K562 (cell line): Measurements from ENCODE around the gene HMGB2. TPM values are rescaled to one million over a fixed set of nuclear protein-coding genes. Genes with fewer than 3 reads are reported as not detected.

Source experiments
- ARNT ChIP-seq, 2 experiments: fragments of 450-650 bp; IDR thresholded peaks; 2 replicates each; pipeline ENCODE4 v1.6.1; 2016; ENCODE audit warnings: mild to moderate bottlenecking in 1 of 2
- BCOR ChIP-seq: fragments of 450-650 bp; IDR thresholded peaks from 2 replicates; pipeline ENCODE4 v1.6.1; 2016
- ESRRB ChIP-seq: fragments of 250-450 bp; sonication (Bioruptor Pico); IDR thresholded peaks from 2 replicates; pipeline ENCODE4 v1.5.0; 2020; ENCODE audit warnings: mild to moderate bottlenecking, moderate library complexity, borderline replicate concordance
- FOXP4 ChIP-seq: sonication (generic); formaldehyde crosslinking; IDR thresholded peaks from 2 replicates; pipeline ENCODE4 v1.8.0; 2022; ENCODE audit warnings: mild to moderate bottlenecking, missing genetic modification reagents, borderline replicate concordance
- KHSRP ChIP-seq: fragments of 450-650 bp; IDR thresholded peaks from 2 replicates; pipeline ENCODE4 v1.6.1; 2017
- KLF13 ChIP-seq: fragments of 450-650 bp; IDR thresholded peaks from 2 replicates; pipeline ENCODE4 v1.6.1; 2016; ENCODE audit warnings: missing genetic modification characterization, low read depth, mild to moderate bottlenecking, missing compliant biosample characterization, moderate library complexity, borderline replicate concordance
- MCM2 ChIP-seq: fragments of 450-650 bp; IDR thresholded peaks from 2 replicates; pipeline ENCODE4 v1.6.1; 2017; ENCODE audit warnings: low read depth, mild to moderate bottlenecking
- MCM3 ChIP-seq: fragments of 450-650 bp; IDR thresholded peaks from 2 replicates; pipeline ENCODE4 v1.6.1; 2016
- MTA2 ChIP-seq: fragments of 450-650 bp; IDR thresholded peaks from 2 replicates; pipeline ENCODE4 v1.6.1; 2016; ENCODE audit warnings: low read depth
- NFIC ChIP-seq: fragments of 450-650 bp; IDR thresholded peaks from 2 replicates; pipeline ENCODE4 v1.6.1; 2017; ENCODE audit warnings: mild to moderate bottlenecking, inconsistent platforms
- PREB ChIP-seq: sonication (generic); formaldehyde crosslinking; IDR thresholded peaks from 2 replicates; pipeline ENCODE4 v1.8.1; 2023; ENCODE audit warnings: mild to moderate bottlenecking, missing genetic modification reagents
- RREB1 ChIP-seq: fragments of 250-450 bp; sonication (Bioruptor Pico); IDR thresholded peaks from 2 replicates; pipeline ENCODE4 v1.4.0; 2020
- TAF9B ChIP-seq: fragments of 450-650 bp; IDR thresholded peaks from 2 replicates; pipeline ENCODE4 v1.6.1; 2018; ENCODE audit warnings: mild to moderate bottlenecking; ENCODE audit not compliant: partially characterized antibody
- TAL1 ChIP-seq: fragments of 450-650 bp; IDR thresholded peaks from 2 replicates; pipeline ENCODE4 v1.6.1; 2016; ENCODE audit warnings: mild to moderate bottlenecking
- TEAD4 ChIP-seq, 2 experiments: sonication (generic) in 1 of 2; formaldehyde crosslinking in 1 of 2; IDR thresholded peaks; 2 replicates each; pipeline versions ENCODE4 v1.6.1 to v1.8.0; 2012 to 2022; ENCODE audit warnings: borderline replicate concordance in 1 of 2, inconsistent platforms in 1 of 2, low read length in 1 of 2, mild to moderate bottlenecking in 1 of 2, missing genetic modification reagents in 1 of 2
- YBX1 ChIP-seq: fragments of 450-650 bp; IDR thresholded peaks from 2 replicates; pipeline ENCODE4 v1.7.1; 2016; ENCODE audit warnings: mild to moderate bottlenecking
- YY1 ChIP-seq, 3 experiments: IDR thresholded peaks; 2 replicates each; pipeline ENCODE4 v1.6.1; 2011; ENCODE audit warnings: low read length in 2 of 3, mild to moderate bottlenecking in 2 of 3, moderate library complexity in 2 of 3, borderline replicate concordance in 1 of 3, control low read depth in 1 of 3, low read depth in 1 of 3; ENCODE audit not compliant: insufficient read depth in 3 of 3, insufficient replicate concordance in 2 of 3, control insufficient read depth in 1 of 3, insufficient read length in 1 of 3; ENCODE audit errors: extremely low read depth in 1 of 3
- ZNF431 ChIP-seq: sonication (generic); formaldehyde crosslinking; IDR thresholded peaks from 2 replicates; pipeline ENCODE4 v1.8.0; 2022; ENCODE audit warnings: mild to moderate bottlenecking, missing genetic modification reagents
- polyA plus RNA-seq, 8 experiments: library from polyadenylated mRNA; depleted of rRNA in 4 of 8; stranded (reverse) in 5 of 8; unstranded in 3 of 8; fragments of >200 nt; fragmentation: Nextera tagmentation in 2 of 8; fragmentation: Illumina TruSeq in 1 of 8; extraction: Ambion mirVana in 2 of 8; extraction: Trizol in 1 of 8; gene quantifications; 2 replicates each; pipeline versions ENCODE4 v1.2.1 to v1.2.3, GENCODE V29; 2011 to 2014; ENCODE audit warnings: inconsistent platforms in 1 of 8, missing spikeins in 1 of 8
- total RNA-seq, 7 experiments: library from RNA; depleted of rRNA in 6 of 7; stranded (reverse); fragments of >200 nt in 6 of 7; fragmentation: Illumina TruSeq in 2 of 7; extraction: Trizol in 2 of 7; gene quantifications; 2 replicates each; pipeline versions ENCODE4 v1.2.1 to v1.2.3, GENCODE V29; 2011 to 2021; ENCODE audit warnings: low replicate concordance in 1 of 7

Gene HMGB2
- total and polyA plus RNA-seq, 9 of the 15 experiments (the other 6 are each of a cell fraction or from before 2014, with no cell fraction given), result 309 to 822 (median 626) TPM

GRCh38 chr4:173334085-173334890 is at the start of gene HMGB2 (continued):
- TF ChIP-seq YY1 (IDR thresholded peaks at IDR 0.05; ENCODE audit: borderline replicate concordance in 1 of 3, control insufficient read depth in 1 of 3, extremely low read depth in 1 of 3, insufficient read depth in 3 of 3, insufficient read length in 1 of 3, insufficient replicate concordance in 2 of 3, low read depth in 1 of 3, low read length in 2 of 3) (peak in 2 of 3 experiments; percentile 7 to 68), FOXP4 (CRISPR knock-in tag) (no peak), NFIC (no peak; the same call in 1 of the 2 replicates), TAL1 (no peak), BCOR (no peak; the same call in 1 of the 2 replicates), MCM3 (no peak), ARNT (IDR thresholded peaks at IDR 0.05) (peak; percentile 28 to 47; a peak in 1 of 4 replicates), RREB1 (CRISPR knock-in tag) (no peak), KLF13 (no peak), TAF9B (peak; percentile 93), MCM2 (no peak), PREB (no peak), ESRRB (no peak), YBX1 (no peak), MTA2 (no peak), ZNF431 (CRISPR knock-in tag) (peak; percentile 63; the same call in 1 of the 2 replicates), KHSRP (no peak), TEAD4 (IDR thresholded peaks at IDR 0.05; ENCODE audit: low read length) (peak; percentile 70), TEAD4 (CRISPR knock-in tag; IDR thresholded peaks at IDR 0.05; ENCODE audit: borderline replicate concordance) (no peak)
